ENCODE data around the gene DBN1.
"Not testable (repeated sequence)": the region's sequence is repeated elsewhere in the genome, so short reads cannot be mapped to it uniquely, and the experiment has no call there.

DBN1 gene

GRCh38 chr5:177490992-177491391 is 17.6 kb upstream of the DBN1 start:
- no peak for DNase-seq

DNA sequence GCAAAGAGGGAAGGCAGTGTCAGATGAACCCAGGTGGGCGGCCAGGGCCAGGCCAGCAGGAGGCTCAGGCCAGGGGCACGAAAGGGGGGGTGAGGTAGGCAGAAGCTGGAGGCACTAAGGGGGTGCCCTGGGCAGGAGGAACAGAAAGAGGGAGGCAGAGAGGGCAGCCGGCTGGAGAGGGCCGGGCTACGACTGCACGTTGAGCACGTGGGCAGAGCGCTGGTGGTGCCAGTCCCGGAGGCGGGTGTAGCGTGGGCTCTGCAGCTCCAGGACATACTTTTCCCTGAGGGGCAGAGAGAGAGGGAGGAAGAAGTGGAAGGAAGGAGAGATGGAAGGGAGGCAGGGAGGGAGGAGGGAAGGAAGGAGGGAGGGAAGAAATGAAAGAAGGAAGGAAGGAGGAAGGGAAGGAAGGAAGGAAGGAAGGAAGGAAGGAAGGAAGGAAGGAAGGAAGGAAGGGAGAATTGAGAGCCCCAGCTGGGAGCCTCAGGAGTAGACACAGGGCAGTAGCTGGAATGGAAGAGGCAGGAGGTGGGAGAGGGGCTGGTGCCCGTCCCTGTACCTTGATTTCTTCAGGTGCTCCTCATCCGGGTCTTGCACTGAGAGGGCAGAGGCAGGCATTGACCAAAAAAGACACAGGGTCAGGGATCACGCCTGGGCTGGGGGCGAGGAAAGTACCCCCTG is 17.0 kb upstream of the DBN1 start:
- no peak for DNase-seq

- DNase-seq = no peak
These were observed 15.8 kb upstream of the DBN1 start for GRCh38 chr5:177489119-177489716.

DNA sequence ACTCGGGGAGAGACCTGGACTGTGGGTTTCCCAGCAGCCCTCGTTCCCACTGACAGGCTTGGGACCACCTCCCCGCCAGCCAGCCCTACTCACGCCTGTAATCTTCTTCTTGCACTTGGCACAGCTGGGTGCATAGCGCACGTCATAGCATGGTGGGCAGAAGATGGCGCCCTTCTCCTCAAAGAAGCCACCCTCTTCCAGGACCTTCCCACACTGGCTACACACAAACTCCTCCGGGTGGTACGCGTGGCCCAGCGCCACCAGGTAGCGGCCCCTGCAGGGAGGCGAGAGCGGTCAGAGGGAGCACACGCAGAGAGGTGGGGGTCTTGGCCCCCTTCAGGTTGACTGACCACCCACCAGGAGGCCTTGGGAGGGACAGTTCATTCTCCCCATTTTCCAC is 14.5 kb upstream of the DBN1 start:
- no peak for DNase-seq

GRCh38 chr5:177487144-177487543 is 13.7 kb upstream of the DBN1 start:
- no peak for DNase-seq

DNA sequence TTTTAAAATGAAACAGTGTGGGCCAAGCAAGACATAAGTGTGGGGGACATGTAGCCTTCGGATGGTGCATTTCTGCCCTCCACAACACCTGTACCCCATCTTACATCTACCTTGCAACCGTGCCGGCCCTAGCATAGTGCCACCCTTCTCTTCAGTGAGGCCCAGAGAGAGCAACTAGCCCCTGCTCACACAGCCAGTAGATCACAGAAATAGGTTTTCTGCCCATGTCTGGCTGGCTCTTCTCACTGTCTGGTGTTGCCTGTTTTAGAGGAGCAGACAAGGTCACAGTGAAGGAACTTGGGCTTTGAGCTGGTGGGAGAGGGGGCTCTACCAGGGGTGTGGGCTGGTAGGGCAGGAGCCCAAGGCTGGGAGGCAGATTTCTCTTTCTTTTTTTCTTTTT is 12.8 kb upstream of the DBN1 start:
- DNase-seq = no peak

DNA sequence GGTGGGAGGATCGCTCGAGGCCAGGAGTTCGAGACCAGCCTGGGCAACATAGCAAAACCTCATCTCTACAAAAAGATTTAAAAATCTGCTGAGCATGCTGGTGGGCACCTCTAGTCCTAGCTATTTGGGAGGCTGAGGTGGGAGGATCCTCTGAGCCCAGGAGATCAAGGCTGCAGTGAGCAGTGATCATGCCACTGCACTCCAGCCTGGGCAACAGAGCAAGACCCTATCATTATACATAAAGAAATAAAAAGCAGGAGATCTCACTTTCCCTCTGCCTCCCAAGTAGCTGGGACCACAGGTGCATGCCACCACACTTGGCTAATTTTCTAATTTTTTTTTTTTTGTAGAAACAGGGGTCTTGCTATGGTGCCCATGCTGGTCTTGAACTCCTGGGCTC is 12.3 kb upstream of the DBN1 start:
- not testable (repeated sequence) for DNase-seq

DNA sequence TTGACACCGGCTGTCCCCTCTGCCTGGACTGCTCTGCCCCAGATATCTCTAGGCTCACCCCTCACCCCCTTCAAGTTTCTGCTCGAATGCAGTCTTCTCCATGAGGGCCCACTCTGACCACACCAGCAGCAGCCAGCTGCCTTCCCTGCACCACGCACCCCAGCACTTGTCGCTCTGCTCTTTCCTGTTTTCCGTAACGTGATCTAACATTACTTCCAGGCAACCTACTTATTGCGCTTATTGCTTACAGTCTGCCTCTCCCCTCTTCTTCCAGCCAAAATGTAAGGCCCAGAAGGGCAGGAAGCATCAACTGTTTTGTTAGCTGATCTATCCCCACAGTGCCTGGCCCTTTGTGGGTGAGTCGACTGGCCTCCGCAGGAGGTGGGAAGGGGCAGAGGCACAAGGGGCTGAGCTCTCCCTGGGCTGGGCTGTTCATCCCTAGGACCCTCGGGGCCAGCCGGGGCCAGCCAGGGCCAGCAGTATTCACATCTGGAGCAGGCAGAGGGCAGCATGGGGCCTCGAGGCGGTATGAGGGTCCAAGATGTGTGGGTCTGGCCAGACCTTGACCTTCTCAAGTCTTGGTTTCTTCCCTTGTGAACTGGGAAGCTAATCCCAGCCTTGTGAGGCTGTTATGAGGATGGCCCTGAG is 11.6 kb upstream of the DBN1 start:
- no peak for DNase-seq

DNA sequence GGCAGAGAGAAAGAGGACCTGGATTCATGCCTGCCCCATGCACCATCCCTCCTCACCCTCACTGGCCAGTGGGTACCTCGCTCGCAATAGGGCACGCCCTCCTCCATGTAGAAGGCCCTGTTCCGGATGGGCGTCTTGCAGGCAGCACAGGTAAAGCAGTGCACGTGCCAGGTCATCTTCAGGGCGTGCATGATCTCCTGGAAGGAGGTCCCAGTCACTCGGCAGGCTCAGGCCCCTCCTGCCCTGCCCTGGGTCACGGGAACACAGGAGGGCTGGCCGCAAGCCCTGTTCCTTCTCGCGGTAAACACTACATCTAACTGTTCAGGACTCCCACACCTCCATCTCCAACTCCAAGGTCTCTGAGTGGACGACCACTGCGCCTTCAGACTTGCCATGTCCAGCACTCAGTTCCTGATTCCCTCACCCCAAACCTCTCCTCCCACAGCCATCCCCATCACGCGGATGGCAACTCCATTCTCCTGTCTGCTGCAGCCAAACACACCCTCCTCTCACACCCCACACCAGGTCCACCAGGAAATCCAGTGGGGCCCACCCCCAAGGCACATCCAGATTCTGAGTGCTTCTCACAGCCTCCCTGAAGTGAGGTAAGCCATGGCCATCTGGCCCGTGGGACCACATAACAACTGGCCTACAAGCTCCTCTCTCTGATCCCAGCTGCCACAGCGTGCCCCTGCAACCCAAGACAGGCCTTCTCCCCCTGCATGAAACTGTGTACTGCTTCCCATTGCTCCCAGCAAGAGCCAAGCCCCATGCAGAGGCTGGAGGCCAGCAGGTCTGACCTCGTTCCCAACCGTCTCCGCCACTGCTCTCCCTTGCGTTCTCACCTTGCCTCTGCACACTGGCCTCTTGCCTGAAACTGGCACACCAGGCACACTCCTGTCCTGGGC is 10.8 kb upstream of the DBN1 start:
- no peak for DNase-seq

DNA sequence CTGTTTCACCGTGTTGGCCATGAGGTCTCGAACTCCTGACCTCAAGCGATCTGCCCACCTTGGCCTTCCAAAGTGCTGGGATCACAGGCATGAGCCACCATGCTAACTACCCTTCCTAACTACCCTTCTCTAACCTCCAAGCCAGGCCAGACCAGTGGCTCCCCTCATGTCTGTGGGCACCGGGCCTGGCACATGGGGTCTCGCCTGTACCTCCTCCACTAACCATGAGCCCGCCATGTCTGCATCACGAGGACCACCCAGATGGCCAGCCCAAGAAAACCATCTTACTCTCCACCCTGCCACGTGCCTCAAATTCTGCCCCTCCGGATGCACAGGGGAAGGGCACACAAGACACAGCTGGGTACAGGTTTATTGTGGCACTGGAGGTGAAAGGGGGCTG is 9.6 kb upstream of the DBN1 start:
- no peak for DNase-seq

DNA sequence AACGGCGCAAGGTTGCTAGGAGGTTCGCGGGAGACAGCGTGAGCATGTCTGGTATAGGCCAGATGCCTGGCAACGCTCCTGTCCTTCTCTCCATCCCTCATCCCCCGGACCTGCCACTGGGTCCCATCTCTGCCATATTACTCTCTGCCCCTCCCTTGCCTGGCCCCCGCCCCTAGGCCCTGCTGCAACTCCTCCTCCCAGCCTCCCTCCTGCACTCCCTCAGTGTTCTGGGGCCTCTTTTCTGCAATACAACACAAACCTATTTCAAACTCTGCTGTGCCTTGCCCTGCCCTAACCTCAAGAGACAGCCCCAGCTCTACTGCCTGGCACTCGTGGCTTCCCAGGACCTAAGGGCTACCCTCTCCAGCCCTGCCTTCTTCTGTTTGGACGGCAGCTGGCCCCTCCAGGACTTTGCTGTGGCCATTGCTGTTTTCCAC is 8.9 kb upstream of the DBN1 start:
- no peak for DNase-seq

- DNase-seq = no peak
These were observed 6.3 kb upstream of the DBN1 start for GRCh38 chr5:177479774-177480173.

DNA sequence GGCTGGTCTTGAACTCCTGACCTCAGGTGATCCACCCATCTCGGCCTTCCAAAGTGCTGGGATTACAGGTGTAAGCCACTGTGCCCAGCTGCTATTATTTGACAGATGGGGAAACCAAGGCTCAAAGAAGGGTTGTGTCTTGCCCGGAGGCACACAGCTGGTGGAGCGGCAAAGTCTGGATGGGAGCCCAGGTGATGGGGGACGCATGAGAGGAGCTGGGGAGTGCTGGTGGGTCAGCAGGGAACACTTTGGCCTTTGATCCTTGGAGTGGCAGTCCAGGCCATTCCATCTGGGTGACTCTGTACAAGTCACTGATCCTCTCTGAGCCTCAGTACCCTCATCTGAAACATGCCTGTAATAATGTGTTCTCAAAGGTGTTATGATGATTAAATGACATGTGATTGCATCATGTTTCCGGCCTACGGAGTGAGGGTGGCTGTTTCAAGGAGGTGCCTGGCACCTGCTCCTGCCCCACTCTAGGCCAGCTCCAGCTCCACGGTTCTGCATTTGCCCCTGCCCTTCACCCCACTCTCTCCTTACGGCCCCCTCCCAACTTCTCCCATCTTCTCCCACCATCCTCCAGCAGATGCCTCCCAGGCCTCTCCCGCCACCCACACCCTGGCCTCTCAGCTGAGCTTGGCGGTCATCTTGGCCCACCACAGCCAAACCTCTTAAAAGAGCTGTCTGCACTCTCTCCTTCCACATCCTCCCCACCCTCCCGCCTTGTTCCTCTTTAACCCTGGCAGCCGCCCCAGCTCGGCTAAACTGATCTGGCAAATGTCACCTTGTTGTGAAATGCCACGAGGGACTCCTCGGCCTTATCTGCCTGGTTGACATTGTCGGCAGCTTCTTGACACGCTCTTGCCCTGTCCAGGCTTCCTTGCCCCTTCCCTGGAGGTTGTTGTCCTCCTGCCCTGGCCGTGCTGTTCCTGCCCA is 5.5 kb upstream of the DBN1 start:
- DNase-seq = peak; percentile 48

GRCh38 chr5:177477701-177478477 is 4.5 kb upstream of the DBN1 start:
- no peak for DNase-seq

DNA sequence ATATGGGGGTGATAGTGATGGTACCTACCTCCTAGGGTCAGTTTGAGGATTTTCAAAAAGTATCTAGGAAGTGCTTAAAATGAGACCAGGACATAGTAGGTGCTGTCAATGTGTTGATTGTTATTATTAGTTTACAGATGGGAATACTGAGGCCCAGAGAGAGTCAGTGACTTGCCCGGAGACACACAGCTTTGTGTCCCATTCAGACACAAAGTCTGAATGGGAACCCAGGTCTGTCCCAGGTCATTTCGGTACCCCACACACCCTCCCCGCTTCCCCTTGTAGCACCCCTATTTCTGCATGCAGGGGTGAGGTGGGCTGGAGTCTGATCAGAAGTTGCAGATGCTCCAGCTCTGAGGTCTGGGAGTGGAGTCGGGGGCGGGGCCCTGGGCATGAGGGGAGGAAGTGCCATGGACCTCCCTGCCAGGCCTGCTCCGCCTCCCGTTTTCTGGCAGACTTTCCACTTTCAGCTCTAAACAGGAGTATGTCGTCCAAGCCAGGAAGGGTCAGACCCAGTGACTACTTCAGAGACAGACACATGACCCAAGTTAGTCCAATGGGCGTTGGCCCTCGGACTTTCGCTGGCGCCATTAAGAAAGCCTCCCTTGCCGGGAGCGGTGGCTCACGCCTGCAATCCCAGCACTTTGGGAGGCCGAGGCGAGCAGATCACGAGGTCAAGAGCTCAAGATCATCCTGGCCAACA is 3.2 kb upstream of the DBN1 start:
- no peak for DNase-seq

DNA sequence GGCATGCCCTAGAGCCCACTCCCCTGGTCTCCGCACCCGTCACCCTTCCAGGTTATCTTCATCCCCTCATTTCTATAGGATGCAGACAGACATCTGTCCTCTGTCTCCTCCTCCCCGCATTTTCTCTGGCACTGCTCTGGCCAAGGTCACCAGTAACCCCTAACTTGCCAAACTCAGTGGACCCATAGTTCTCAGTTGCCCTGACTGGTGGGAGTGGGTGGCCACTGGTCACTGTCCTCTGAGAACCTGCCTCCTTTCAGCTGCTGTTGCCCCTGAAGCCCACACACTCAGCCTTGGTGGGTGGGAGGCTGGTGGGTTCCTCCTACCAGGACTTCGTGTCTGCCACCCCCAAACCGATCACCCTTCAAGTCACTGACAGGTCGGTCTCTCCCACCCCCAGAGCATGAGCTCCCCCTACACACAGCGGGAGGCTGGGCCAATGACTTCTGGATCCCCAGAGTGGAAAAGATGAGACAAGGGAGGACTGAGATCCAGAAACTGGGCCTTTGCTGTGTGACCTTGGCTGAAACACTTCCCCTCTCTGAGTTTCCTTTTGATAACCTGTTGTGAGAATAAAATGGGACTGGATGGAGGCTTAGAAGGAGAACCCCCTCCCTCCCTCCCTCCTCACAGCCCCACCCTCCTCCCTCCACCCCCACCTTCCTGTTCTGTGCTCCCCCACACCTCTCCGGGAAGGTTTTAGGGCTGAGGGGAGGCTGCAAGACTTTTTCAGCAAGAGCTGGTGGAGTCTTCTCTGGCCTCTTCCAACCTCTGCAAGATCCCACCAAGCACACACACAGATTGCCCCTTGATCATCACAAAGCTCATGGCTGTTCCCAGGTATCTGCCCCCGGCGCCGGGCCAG is 2.4 kb upstream of the DBN1 start:
- no peak for DNase-seq

GRCh38 chr5:177474846-177475562 is 1.6 kb upstream of the DBN1 start:
- DNase-seq = no peak

GRCh38 chr5:177474002-177474476 is 605 bp upstream of the DBN1 start:
- DNase-seq = no peak

Measured in stimulated activated CD4-positive, alpha-beta T cell treated with anti-CD3 and anti-CD28 coated beads, Interleukin-15, amount 100 ng/mL, for 24 hours (primary cell).